Neutrophil (primary cell): ENCODE results near the gene SHROOM2.

Experiments used
- H3K27ac ChIP-seq: fragments of 200-600 bp; sonication (generic); 2 replicates; pipeline ENCODE4 v1.5.1; 2016; ENCODE audit warnings: mild to moderate bottlenecking, moderate library complexity
- H3K27me3 ChIP-seq: fragments of 200-600 bp; sonication (generic); 2 replicates; pipeline ENCODE4 v1.6.0; 2016; ENCODE audit warnings: mild to moderate bottlenecking
- H3K36me3 ChIP-seq: fragments of 200-600 bp; sonication (generic); 2 replicates; pipeline ENCODE4 v1.5.1; 2017
- H3K4me1 ChIP-seq, 2 experiments: fragments of 200-600 bp in 1 of 2; sonication (generic) in 1 of 2; 1 replicate in 1 of 2; 2 replicates in 1 of 2; pipeline versions ENCODE4 v1.5.1 to v1.6.1; 2013 to 2016; ENCODE audit warnings: low read depth in 1 of 2, low read length in 1 of 2, mild to moderate bottlenecking in 1 of 2, moderate library complexity in 1 of 2; ENCODE audit not compliant: control insufficient read depth in 1 of 2, insufficient read depth in 1 of 2
- H3K4me3 ChIP-seq, 2 experiments: fragments of 200-600 bp in 1 of 2; sonication (generic) in 1 of 2; 1 replicate in 1 of 2; 2 replicates in 1 of 2; pipeline ENCODE4 v1.5.1; 2013 to 2016; ENCODE audit warnings: low read depth in 1 of 2, low read length in 1 of 2, mild to moderate bottlenecking in 1 of 2, moderate library complexity in 1 of 2
- H3K9me3 ChIP-seq: fragments of 200-600 bp; sonication (generic); 2 replicates; pipeline ENCODE4 v1.5.1; 2016
- TF ChIP-seq, protein P1 (sequence below): fragments of 200-600 bp; sonication (generic); IDR thresholded peaks from 2 replicates; pipeline ENCODE4 v1.5.1; 2016; ENCODE audit warnings: antibody characterized with exemption

Gene SHROOM2

DNA sequence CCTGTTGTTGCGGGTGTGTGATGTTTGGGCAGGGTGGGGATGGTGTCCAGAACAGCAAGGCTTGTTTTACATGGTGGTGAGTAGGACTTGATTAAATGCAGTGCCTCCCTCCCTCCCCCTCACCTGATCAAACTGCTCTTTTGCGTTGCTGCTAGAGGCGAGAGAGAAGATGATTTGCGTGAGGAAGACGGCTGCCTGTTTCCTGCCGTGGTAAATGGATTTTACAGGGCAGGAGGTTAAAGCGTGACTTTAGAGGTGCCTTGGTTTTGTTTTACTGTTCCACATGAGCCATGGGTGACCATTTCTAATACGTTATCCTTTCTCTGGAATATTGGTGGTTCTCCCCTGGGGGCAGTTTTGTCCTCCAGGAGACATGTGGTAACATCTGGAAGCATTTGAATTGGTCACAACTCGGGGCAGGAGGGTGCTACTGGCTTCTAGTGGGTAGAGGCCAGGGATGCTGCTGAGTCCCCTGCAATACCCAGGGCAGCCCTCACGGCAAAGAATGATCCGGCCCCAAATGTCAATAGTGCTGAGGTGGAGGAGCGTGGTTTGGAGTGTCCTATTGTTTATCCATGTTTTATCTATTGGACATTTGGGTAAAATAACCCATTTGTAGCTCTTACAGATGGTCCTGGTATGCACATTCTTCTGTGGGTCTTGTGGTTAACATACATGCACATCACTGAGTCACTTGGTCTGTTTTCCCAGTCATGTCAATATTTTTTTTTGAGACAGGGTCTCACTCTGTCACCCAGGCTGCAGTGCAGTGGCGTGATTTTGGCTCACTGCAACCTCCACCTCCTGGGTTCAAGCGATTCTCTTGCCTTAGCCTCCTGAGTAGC is 73.7 kb downstream of the SHROOM2 start:
- H3K27ac ChIP-seq: no peak overlapping the region
- H3K9me3 ChIP-seq: no peaks in the 10 kb centered on the region
- TF ChIP-seq, protein P1, sequence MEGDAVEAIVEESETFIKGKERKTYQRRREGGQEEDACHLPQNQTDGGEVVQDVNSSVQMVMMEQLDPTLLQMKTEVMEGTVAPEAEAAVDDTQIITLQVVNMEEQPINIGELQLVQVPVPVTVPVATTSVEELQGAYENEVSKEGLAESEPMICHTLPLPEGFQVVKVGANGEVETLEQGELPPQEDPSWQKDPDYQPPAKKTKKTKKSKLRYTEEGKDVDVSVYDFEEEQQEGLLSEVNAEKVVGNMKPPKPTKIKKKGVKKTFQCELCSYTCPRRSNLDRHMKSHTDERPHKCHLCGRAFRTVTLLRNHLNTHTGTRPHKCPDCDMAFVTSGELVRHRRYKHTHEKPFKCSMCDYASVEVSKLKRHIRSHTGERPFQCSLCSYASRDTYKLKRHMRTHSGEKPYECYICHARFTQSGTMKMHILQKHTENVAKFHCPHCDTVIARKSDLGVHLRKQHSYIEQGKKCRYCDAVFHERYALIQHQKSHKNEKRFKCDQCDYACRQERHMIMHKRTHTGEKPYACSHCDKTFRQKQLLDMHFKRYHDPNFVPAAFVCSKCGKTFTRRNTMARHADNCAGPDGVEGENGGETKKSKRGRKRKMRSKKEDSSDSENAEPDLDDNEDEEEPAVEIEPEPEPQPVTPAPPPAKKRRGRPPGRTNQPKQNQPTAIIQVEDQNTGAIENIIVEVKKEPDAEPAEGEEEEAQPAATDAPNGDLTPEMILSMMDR: no peak
- H3K4me3 ChIP-seq: no peak overlapping the region
- no peaks in the 10 kb centered on the region for H3K36me3 ChIP-seq
- H3K27me3 ChIP-seq: peaks cover 9% of the 10 kb centered on the region
- peaks cover 0 to 16% of the 10 kb centered on the region in 2 experiments for H3K4me1 ChIP-seq

DNA sequence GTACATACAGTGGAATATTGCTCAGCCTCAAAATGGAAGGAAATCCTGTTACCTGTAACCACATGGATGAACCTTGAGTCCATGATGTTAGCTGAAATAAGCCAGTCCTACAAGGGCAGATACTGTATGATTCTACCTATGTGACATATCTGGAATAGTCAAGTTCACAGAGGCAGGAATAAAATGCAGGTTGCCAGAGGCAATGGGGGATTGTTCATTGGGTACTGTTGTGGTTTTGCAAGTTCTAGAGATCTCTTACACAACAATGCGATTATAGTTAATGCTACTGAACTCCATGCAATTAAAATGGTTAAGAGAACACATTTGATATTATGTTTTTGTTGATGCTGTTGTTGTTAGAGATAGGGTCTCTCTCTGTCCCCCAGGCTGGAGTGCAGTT is 74.6 kb downstream of the SHROOM2 start:
- no peaks in the 10 kb centered on the region for H3K9me3 ChIP-seq
- no peaks in the 10 kb centered on the region for H3K36me3 ChIP-seq
- H3K4me1 ChIP-seq: peaks cover 0 to 23% of the 10 kb centered on the region in 2 experiments
- no peak overlapping the region for H3K27ac ChIP-seq
- H3K4me3 ChIP-seq: no peak overlapping the region
- H3K27me3 ChIP-seq: peaks cover 6% of the 10 kb centered on the region
- TF ChIP-seq, protein P1: no peak

DNA sequence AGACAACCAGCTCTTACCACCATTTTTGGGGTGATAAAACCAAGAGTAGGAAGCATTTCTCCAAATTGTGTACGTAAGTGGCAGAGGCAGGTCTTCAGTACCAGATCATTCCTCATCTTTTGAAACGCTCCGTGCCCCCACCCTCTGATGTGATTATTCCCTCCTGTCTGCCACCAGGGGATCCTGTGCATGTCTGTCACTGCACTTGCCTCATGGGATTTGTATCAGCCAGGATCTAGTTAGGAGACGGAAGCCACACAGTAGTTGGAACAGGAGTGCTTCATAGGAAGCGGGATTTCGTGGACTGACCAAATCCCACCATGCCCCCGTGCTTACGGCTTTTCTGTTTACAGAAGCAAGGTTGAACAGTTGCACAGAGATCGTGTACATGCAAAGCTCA is 75.5 kb downstream of the SHROOM2 start:
- H3K9me3 ChIP-seq: no peaks in the 10 kb centered on the region
- H3K27ac ChIP-seq: no peak overlapping the region
- TF ChIP-seq, protein P1: no peak
- peaks cover 8% of the 10 kb centered on the region for H3K27me3 ChIP-seq
- peaks cover 0 to 32% of the 10 kb centered on the region in 2 experiments for H3K4me1 ChIP-seq
- H3K4me3 ChIP-seq: no peak overlapping the region
- no peaks in the 10 kb centered on the region for H3K36me3 ChIP-seq

DNA sequence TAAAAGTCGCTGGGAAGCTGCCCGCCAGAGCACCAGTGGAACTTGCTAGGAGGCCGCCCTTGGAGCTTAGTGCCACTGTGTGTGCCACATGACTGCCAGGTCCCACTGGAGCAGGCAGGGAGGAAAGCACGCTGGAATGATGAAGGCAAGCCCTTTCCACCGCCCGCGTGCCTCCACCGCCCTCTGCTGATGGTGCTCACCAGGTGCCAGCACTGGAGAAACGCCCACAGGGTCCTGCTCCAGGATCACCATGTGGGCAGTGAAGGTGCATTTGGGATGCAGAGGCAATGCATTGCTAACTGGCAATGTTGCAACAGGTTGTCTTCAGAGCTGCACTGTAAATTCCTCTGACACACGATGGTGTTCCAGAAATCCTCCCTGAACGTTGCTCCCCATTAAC is 76.3 kb downstream of the SHROOM2 start:
- H3K27ac ChIP-seq: no peak overlapping the region
- H3K9me3 ChIP-seq: no peaks in the 10 kb centered on the region
- H3K36me3 ChIP-seq: no peaks in the 10 kb centered on the region
- peaks cover 16% of the 10 kb centered on the region for H3K27me3 ChIP-seq
- no peak overlapping the region for H3K4me3 ChIP-seq
- TF ChIP-seq, protein P1: no peak
- peaks cover 0 to 40% of the 10 kb centered on the region in 2 experiments for H3K4me1 ChIP-seq

DNA sequence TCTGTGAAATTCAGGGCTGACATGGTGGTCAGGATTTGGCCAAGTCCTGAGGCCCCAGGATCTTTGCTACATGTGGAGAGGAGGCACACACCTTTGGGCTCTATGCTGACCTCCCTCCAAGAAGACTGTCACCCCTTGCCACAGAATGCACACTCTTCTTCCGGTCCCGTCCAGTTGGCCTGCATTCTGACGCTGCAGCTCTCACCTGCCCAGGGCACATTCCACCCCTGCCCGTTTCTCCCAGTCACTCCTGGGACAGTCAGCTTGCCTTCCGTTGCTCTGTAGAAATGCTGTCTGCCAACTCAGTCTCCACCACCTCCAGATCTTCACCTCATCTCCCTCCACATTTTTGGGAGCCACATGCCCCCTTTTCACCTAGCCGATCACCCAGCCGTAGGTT is 76.7 kb downstream of the SHROOM2 start:
- Histone ChIP-seq H3K9me3 (no peaks in the 10 kb centered on the region), H3K27ac (no peak overlapping the region), H3K27me3 (peaks cover 20% of the 10 kb centered on the region), H3K36me3 (no peaks in the 10 kb centered on the region), H3K4me1 (peaks cover 0 to 43% of the 10 kb centered on the region in 2 experiments), H3K4me3 (no peak overlapping the region)
- TF ChIP-seq, protein P1: no peak
